SU-DHL-6 (cell line): Measurements from ENCODE around the gene SLC12A2.

Experiments used
- H2AFZ ChIP-seq: fragments of 200-600 bp; sonication (generic); 2 replicates; pipeline ENCODE4 v1.6.1; 2014; ENCODE audit warnings: low read depth, mild to moderate bottlenecking, moderate library complexity, mixed read lengths, antibody characterized with exemption, low read length; ENCODE audit not compliant: severe bottlenecking
- H3F3A ChIP-seq: fragments of 200-600 bp; shearing (Covaris generic); 2 replicates; pipeline ENCODE4 v1.6.0; 2016; ENCODE audit warnings: antibody characterized with exemption, mild to moderate bottlenecking; ENCODE audit not compliant: insufficient read depth
- H3K27ac ChIP-seq: fragments of 200-600 bp; sonication (generic); 2 replicates; pipeline ENCODE4 v1.5.1; 2016; ENCODE audit warnings: low read depth, mild to moderate bottlenecking, low read length, moderate library complexity, mixed read lengths
- H3K27me3 ChIP-seq: fragments of 200-600 bp; sonication (generic), shearing (Covaris generic); 2 replicates; pipeline ENCODE4 v1.6.0; 2014; ENCODE audit warnings: mild to moderate bottlenecking, low read length
- H3K36me3 ChIP-seq: fragments of 200-600 bp; sonication (generic); 2 replicates; pipeline ENCODE4 v1.6.1; 2014; ENCODE audit warnings: mild to moderate bottlenecking, low read length, mixed read lengths
- H3K4me2 ChIP-seq: fragments of 300-600, 200-600 bp; shearing (Covaris generic), sonication (generic); 2 replicates; pipeline ENCODE4 v1.6.0; 2014; ENCODE audit warnings: low read length, low read depth, mild to moderate bottlenecking; ENCODE audit not compliant: poor library complexity, severe bottlenecking
- H3K4me3 ChIP-seq: fragments of 200-600 bp; sonication (generic); 2 replicates; pipeline ENCODE4 v1.5.1; 2014; ENCODE audit warnings: antibody characterized with exemption, low read length, mild to moderate bottlenecking, mixed read lengths; ENCODE audit not compliant: insufficient read depth, poor library complexity, severe bottlenecking
- H3K79me2 ChIP-seq: fragments of 200-600 bp; sonication (generic); 2 replicates; pipeline ENCODE4 v1.6.1; 2014; ENCODE audit warnings: mild to moderate bottlenecking, low read length, moderate library complexity; ENCODE audit not compliant: insufficient read depth
- H3K9ac ChIP-seq: fragments of 200-600 bp; sonication (generic); 2 replicates; pipeline ENCODE4 v1.7.0; 2014; ENCODE audit warnings: mild to moderate bottlenecking, low read length
- H3K9me2 ChIP-seq: fragments of 200-600 bp; sonication (generic); replicated peaks from 2 replicates; pipeline ENCODE4 v1.6.1; 2014; ENCODE audit warnings: low read length; ENCODE audit not compliant: insufficient read depth
- H3K9me3 ChIP-seq: fragments of 200-600 bp; sonication (generic); 2 replicates; pipeline ENCODE4 v1.6.1; 2014; ENCODE audit warnings: low read length, mixed read lengths; ENCODE audit not compliant: insufficient read depth
- H4K20me1 ChIP-seq: fragments of 200-600 bp; sonication (generic); 2 replicates; pipeline ENCODE4 v1.6.1; 2014; ENCODE audit warnings: low read depth, mild to moderate bottlenecking, antibody characterized with exemption, low read length, moderate library complexity, mixed read lengths
- CTCF ChIP-seq: fragments of 200-600 bp; sonication (generic); IDR thresholded peaks from one replicate; pipeline ENCODE4 v1.5.1; 2017; ENCODE audit warnings: antibody characterized with exemption, mild to moderate bottlenecking, low read length, moderate library complexity; ENCODE audit not compliant: insufficient read depth, poor library complexity, severe bottlenecking
- EZH2phosphoT487 ChIP-seq: fragments of 200-600 bp; sonication (generic), shearing (Covaris generic); conservative IDR thresholded peaks from 2 replicates; pipeline ENCODE4 v1.6.1; 2018; ENCODE audit warnings: mild to moderate bottlenecking, antibody characterized with exemption, low read length, moderate library complexity, mixed read lengths

Gene SLC12A2

DNA sequence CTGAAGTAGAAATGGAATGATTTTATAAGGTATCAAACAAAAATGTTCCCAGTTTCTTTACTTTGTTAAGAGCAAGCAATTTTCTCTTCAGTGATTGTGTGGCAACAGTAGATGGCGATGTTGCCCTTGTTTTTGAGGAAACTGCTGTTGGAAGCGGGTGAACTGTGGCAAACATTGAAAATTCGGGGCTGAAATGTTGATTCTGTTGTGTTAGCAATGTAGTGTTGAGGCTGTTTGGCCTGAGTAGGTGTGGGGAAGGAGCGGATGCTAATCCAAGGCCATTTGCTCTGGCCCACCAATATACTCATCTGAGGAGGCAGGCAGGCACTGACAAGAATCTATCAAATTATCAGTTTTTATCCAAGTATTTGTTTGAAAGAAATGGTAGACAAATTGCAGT, 129.8 kb downstream of the SLC12A2 start:
- no peak overlapping the region for H2AFZ ChIP-seq
- TF ChIP-seq EZH2phosphoT487 (no peak), CTCF (peak; percentile 47)
- no peak overlapping the region for H3K4me2 ChIP-seq
- no peaks in the 10 kb centered on the region for H3K79me2 ChIP-seq
- no peaks in the 10 kb centered on the region for H4K20me1 ChIP-seq
- no peaks in the 10 kb centered on the region for H3F3A ChIP-seq
- no peak overlapping the region for H3K4me3 ChIP-seq
- no peak overlapping the region for H3K9ac ChIP-seq
- H3K27me3 ChIP-seq, result no peaks in the 10 kb centered on the region
- no peaks in the 10 kb centered on the region for H3K9me2 ChIP-seq
- H3K9me3 ChIP-seq, result no peaks in the 10 kb centered on the region
- no peak overlapping the region for H3K27ac ChIP-seq
- no peaks in the 10 kb centered on the region for H3K36me3 ChIP-seq

- no peak overlapping the region for H3K27ac ChIP-seq
- H3K27me3 ChIP-seq, result no peaks in the 10 kb centered on the region
- H3K79me2 ChIP-seq, result no peaks in the 10 kb centered on the region
- no peak overlapping the region for H3K4me2 ChIP-seq
- H3K9me2 ChIP-seq, result no peaks in the 10 kb centered on the region
- no peak overlapping the region for H3K9ac ChIP-seq
- H3K9me3 ChIP-seq, result no peaks in the 10 kb centered on the region
- H3K36me3 ChIP-seq, result no peaks in the 10 kb centered on the region
- H3F3A ChIP-seq, result no peaks in the 10 kb centered on the region
- TF ChIP-seq CTCF (no peak), EZH2phosphoT487 (no peak)
- no peak overlapping the region for H2AFZ ChIP-seq
- no peak overlapping the region for H3K4me3 ChIP-seq
- no peaks in the 10 kb centered on the region for H4K20me1 ChIP-seq
Observed at GRCh38 chr5:128213833-128214232, 130.3 kb downstream of the SLC12A2 start.

GRCh38 chr5:128216285-128216684, 132.7 kb downstream of the SLC12A2 start:
- TF ChIP-seq CTCF (no peak), EZH2phosphoT487 (no peak)
- Histone ChIP-seq H3K27ac (no peak overlapping the region), H2AFZ (no peak overlapping the region)

More at GRCh38 chr5:128216285-128216684, 132.7 kb downstream of the SLC12A2 start:
- H3F3A ChIP-seq, result no peaks in the 10 kb centered on the region
- H3K9me2 ChIP-seq, result no peaks in the 10 kb centered on the region
- no peaks in the 10 kb centered on the region for H3K9me3 ChIP-seq
- no peak overlapping the region for H3K4me2 ChIP-seq
- no peak overlapping the region for H3K4me3 ChIP-seq
- H4K20me1 ChIP-seq, result no peaks in the 10 kb centered on the region
- no peaks in the 10 kb centered on the region for H3K79me2 ChIP-seq
- H3K27me3 ChIP-seq, result no peaks in the 10 kb centered on the region
- H3K9ac ChIP-seq, result no peak overlapping the region
- no peaks in the 10 kb centered on the region for H3K36me3 ChIP-seq
